Calu3 (cell line): ENCODE results near the gene GPD2. TPM values are rescaled to one million over a fixed set of nuclear protein-coding genes. Genes with fewer than 3 reads are reported as not detected.
A peak's percentile ranks its signal among the peaks of the same experiment; 100 is the strongest.

Source experiments
- BruUV-seq: library from RNA; stranded (reverse); fragments of 400-500 nt; replicated peaks from 2 replicates; lab custom pipeline; 2021; lab: Mats Ljungman, UMichigan
- CTCF ChIA-PET: fragments of 300-600 bp; sonication (Branson Sonifier 250); formaldehyde crosslinking; loops from one replicate; lab custom pipeline; 2022; ENCODE audit warnings: antibody characterized with exemption; lab: Charles Lee
- DNase-seq: peaks from one replicate; pipeline ENCODE4 v3.0.0; 2022
- H3K27ac Mint-ChIP-seq: one replicate; pipeline ENCODE4 v1.8.0; 2022; ENCODE audit warnings: mixed read lengths; ENCODE audit not compliant: unreplicated experiment
- H3K27me3 Mint-ChIP-seq: one replicate; pipeline ENCODE4 v1.8.0; 2022; ENCODE audit warnings: mixed read lengths; ENCODE audit not compliant: unreplicated experiment
- H3K36me3 Mint-ChIP-seq: one replicate; pipeline ENCODE4 v1.8.0; 2022; ENCODE audit warnings: mild to moderate bottlenecking, moderate library complexity, mixed read lengths; ENCODE audit not compliant: insufficient read depth, unreplicated experiment
- H3K4me1 Mint-ChIP-seq: one replicate; pipeline ENCODE4 v1.8.0; 2022; ENCODE audit warnings: mild to moderate bottlenecking, low read depth, mixed read lengths; ENCODE audit not compliant: unreplicated experiment
- H3K4me3 Mint-ChIP-seq: one replicate; pipeline ENCODE4 v1.8.0; 2022; ENCODE audit warnings: mild to moderate bottlenecking, low read depth, moderate library complexity, mixed read lengths; ENCODE audit not compliant: unreplicated experiment
- H3K9me3 Mint-ChIP-seq: one replicate; pipeline ENCODE4 v1.8.0; 2022; ENCODE audit warnings: low read depth, mixed read lengths; ENCODE audit not compliant: unreplicated experiment
- intact Hi-C: fragments of 100-400 bp; cut with micrococcal nuclease; formaldehyde crosslinking; loops from one replicate; pipeline ENCODE4 v1.10.0; 2022; ENCODE audit not compliant: unreplicated experiment
- total RNA-seq: library from RNA; stranded (reverse); gene quantifications from 2 replicates; pipeline ENCODE4 v1.2.3, GENCODE V29; 2022
- TF ChIP-seq, protein P1 (sequence below): fragments of 200-600 bp; IDR thresholded peaks from one replicate; pipeline ENCODE4 v1.8.0; 2022; ENCODE audit warnings: antibody characterized with exemption; ENCODE audit not compliant: unreplicated experiment

The GPD2 gene
- total RNA-seq, 1 experiment from 2014 or later: 55.4 TPM

DNA sequence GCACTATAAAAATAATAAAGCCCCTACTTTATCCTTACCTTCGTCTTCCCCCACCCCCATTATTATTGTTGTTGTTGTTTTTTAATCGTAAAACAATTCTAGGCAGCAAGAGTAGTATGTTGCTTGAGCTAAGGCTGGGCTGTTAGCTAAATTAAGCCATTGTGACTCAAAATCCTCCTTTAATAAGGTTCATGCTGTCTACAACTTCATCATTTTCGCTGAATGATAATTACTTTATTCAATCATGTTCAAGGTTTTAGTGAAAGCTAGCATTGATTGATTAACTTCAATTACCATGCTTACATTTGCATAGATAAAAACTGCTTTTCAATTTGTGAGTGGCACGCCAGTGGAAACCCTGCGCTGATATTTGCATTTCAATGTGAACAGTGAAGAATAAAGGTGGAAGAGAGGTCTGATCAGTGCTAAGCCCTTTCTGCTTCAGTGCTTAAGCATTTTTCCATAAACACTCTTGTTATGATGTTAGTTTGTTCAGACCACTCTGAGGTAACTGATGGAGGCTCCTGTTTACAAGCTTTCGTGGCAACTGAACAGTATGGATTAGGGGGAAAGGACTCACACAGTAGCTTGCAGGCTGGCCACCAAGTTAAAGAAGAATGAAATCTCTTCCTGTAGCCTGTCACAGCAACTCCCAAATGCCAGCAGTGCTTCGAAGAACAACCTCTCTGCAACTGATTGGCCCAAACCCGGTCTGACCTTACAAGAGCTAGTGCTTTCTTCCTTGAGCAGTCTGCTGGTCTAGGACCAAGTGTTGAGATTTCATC, 156.8 kb downstream of the GPD2 start:
- no peaks in the 10 kb centered on the region for H3K9me3 Mint-ChIP-seq
- no peak overlapping the region for H3K4me3 Mint-ChIP-seq
- DNase-seq: peak; percentile 3
- BruUV-seq: no TSS peak
- CTCF ChIA-PET: interaction anchor here (1.0 kb wide), 1 partner anchor 601 kb away, joined by 3 read pairs; no protein-coding TSS in a partner anchor
- no peaks in the 10 kb centered on the region for H3K4me1 Mint-ChIP-seq
- TF ChIP-seq, protein P1, sequence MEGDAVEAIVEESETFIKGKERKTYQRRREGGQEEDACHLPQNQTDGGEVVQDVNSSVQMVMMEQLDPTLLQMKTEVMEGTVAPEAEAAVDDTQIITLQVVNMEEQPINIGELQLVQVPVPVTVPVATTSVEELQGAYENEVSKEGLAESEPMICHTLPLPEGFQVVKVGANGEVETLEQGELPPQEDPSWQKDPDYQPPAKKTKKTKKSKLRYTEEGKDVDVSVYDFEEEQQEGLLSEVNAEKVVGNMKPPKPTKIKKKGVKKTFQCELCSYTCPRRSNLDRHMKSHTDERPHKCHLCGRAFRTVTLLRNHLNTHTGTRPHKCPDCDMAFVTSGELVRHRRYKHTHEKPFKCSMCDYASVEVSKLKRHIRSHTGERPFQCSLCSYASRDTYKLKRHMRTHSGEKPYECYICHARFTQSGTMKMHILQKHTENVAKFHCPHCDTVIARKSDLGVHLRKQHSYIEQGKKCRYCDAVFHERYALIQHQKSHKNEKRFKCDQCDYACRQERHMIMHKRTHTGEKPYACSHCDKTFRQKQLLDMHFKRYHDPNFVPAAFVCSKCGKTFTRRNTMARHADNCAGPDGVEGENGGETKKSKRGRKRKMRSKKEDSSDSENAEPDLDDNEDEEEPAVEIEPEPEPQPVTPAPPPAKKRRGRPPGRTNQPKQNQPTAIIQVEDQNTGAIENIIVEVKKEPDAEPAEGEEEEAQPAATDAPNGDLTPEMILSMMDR: no peak
- intact Hi-C loops: loop anchor here (5.0 kb wide), 2 partner anchors 191 to 599 kb away; no protein-coding TSS in a partner anchor
- H3K36me3 Mint-ChIP-seq: no peaks in the 10 kb centered on the region
- H3K27ac Mint-ChIP-seq: no peak overlapping the region
- no peaks in the 10 kb centered on the region for H3K27me3 Mint-ChIP-seq

DNA sequence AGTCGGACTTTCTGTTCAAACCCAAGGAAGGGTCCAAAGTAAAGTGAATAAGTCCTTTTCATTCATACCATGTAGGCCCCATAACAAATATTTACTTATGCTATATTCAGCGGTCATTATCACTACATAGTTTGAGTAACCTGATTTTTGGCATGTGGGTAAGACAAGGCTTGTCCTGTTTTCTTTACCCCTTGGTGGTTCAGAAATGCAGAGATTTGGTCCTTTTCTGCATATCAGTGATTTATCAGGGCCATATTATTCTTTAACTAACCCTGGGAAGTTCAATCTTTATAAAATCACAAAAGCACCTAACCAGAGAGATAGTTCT, 157.4 kb downstream of the GPD2 start:
- H3K27ac Mint-ChIP-seq: no peak overlapping the region
- BruUV-seq: no TSS peak
- no peaks in the 10 kb centered on the region for H3K36me3 Mint-ChIP-seq
- H3K9me3 Mint-ChIP-seq: no peaks in the 10 kb centered on the region
- H3K4me1 Mint-ChIP-seq: no peaks in the 10 kb centered on the region
- no peaks in the 10 kb centered on the region for H3K27me3 Mint-ChIP-seq
- CTCF ChIA-PET: interaction anchor here (1.0 kb wide), 1 partner anchor 600 kb away, joined by 3 read pairs; no protein-coding TSS in a partner anchor
- no peak overlapping the region for H3K4me3 Mint-ChIP-seq
- intact Hi-C loops: loop anchor here (5.0 kb wide), 2 partner anchors 191 to 599 kb away; no protein-coding TSS in a partner anchor
- TF ChIP-seq, protein P1: no peak
- DNase-seq: no peak

DNA sequence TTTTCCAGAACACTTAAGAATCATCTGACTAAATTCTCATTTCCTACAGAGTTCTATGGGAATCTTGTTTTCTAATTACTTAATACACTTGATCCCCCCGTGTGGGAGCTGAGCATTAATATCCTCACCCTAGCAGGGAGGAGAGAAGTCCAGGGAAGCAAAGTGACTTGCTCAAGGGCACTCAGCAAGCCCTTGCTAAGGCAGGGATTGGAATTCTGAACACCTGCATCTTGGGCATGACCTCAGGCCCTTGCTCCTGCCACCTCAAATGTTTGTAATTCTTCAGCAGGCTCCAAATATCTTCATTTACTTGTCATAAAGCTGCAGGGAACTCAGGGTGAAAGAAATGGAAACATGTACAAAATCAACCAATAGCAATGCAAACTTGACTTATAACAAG, 162.4 kb downstream of the GPD2 start:
- no TSS peak for BruUV-seq
- CTCF ChIA-PET: no interaction called here

GRCh38 chr2:156600196-156600595, 164.0 kb downstream of the GPD2 start:
- Mint-ChIP-seq H3K4me1 (no peaks in the 10 kb centered on the region), H3K4me3 (no peak overlapping the region), H3K36me3 (no peaks in the 10 kb centered on the region), H3K27ac (no peak overlapping the region), H3K9me3 (no peaks in the 10 kb centered on the region), H3K27me3 (no peaks in the 10 kb centered on the region)
- TF ChIP-seq, protein P1: no peak
- DNase-seq: no peak
- BruUV-seq: no TSS peak
- intact Hi-C loops: no loop called here
- CTCF ChIA-PET: no interaction called here

More for the DNA sequence above, 162.4 kb downstream of the GPD2 start:
- intact Hi-C loops: no loop called here
- Mint-ChIP-seq H3K4me1 (no peaks in the 10 kb centered on the region), H3K4me3 (no peak overlapping the region), H3K36me3 (no peaks in the 10 kb centered on the region), H3K27ac (no peak overlapping the region), H3K27me3 (no peaks in the 10 kb centered on the region), H3K9me3 (no peaks in the 10 kb centered on the region)
- TF ChIP-seq, protein P1: no peak
- no peak for DNase-seq
